Keratinocyte (primary cell): ENCODE results near the gene CTH. TPM values are rescaled to one million over a fixed set of nuclear protein-coding genes. Genes with fewer than 3 reads are reported as not detected.

ENCODE experiments used
- DNase-seq: peaks from one replicate; pipeline ENCODE4 v3.0.0-alpha.2; 2011; ENCODE audit warnings: low read depth, missing footprints, low spot score
- FAIRE-seq: peaks from 2 replicates; lab custom pipeline; 2011; peaks lifted over from hg19 to GRCh38; lab: Jason Lieb, UNC
- H2AFZ ChIP-seq: 2 replicates; pipeline ENCODE4 v1.6.0; 2012; ENCODE audit warnings: low read length, control low read depth, inconsistent platforms; ENCODE audit not compliant: control insufficient read depth
- H3K27ac ChIP-seq: 2 replicates; pipeline ENCODE4 v1.5.1; 2011; ENCODE audit warnings: low read length; ENCODE audit not compliant: control insufficient read depth, insufficient read depth
- H3K27me3 ChIP-seq: 3 replicates; pipeline ENCODE4 v1.6.0; 2011; ENCODE audit warnings: low read length; ENCODE audit not compliant: control insufficient read depth, insufficient read depth; ENCODE audit errors: extremely low read depth
- H3K36me3 ChIP-seq, 2 experiments: 2 replicates in 1 of 2; 3 replicates in 1 of 2; pipeline ENCODE4 v1.5.1; 2011; ENCODE audit warnings: low read length in 2 of 2, mild to moderate bottlenecking in 1 of 2; ENCODE audit not compliant: control insufficient read depth in 2 of 2, insufficient read depth in 2 of 2; ENCODE audit errors: extremely low read depth in 1 of 2
- H3K4me1 ChIP-seq: 3 replicates; pipeline ENCODE4 v1.5.1; 2011; ENCODE audit warnings: low read length; ENCODE audit not compliant: control insufficient read depth, insufficient read depth; ENCODE audit errors: extremely low read depth
- H3K4me2 ChIP-seq: 3 replicates; pipeline ENCODE4 v1.6.0; 2011; ENCODE audit warnings: low read depth, low read length; ENCODE audit not compliant: control insufficient read depth, insufficient read depth; ENCODE audit errors: extremely low read depth
- H3K4me3 ChIP-seq, 3 experiments: fragments of 200-600 bp in 1 of 3; sonication (generic) in 1 of 3; 2 replicates in 2 of 3; 3 replicates in 1 of 3; pipeline ENCODE4 v1.5.1; 2011 to 2016; ENCODE audit warnings: low read length in 3 of 3, mild to moderate bottlenecking in 3 of 3, control low read depth in 2 of 3, inconsistent platforms in 1 of 3, low read depth in 1 of 3, mixed read lengths in 1 of 3, mixed run types in 1 of 3, moderate library complexity in 1 of 3; ENCODE audit not compliant: control insufficient read depth in 2 of 3, insufficient read depth in 2 of 3; ENCODE audit errors: extremely low read depth in 1 of 3
- H3K79me2 ChIP-seq: 2 replicates; pipeline ENCODE4 v1.6.0; 2012; ENCODE audit warnings: low read length; ENCODE audit not compliant: control insufficient read depth, insufficient read depth
- H3K9ac ChIP-seq: 3 replicates; pipeline ENCODE4 v1.6.0; 2011; ENCODE audit warnings: low read length; ENCODE audit not compliant: control insufficient read depth, insufficient read depth; ENCODE audit errors: extremely low read depth
- H3K9me1 ChIP-seq: 3 replicates; pipeline ENCODE4 v1.6.0; 2011; ENCODE audit warnings: low read length; ENCODE audit not compliant: control insufficient read depth, insufficient read depth; ENCODE audit errors: extremely low read depth
- H3K9me3 ChIP-seq: 2 replicates; pipeline ENCODE4 v1.5.1; 2012; ENCODE audit warnings: low read depth, low read length; ENCODE audit not compliant: control insufficient read depth
- H4K20me1 ChIP-seq: 3 replicates; pipeline ENCODE4 v1.6.0; 2011; ENCODE audit warnings: low read length; ENCODE audit not compliant: control insufficient read depth, insufficient read depth; ENCODE audit errors: extremely low read depth
- CTCF ChIP-seq, 3 experiments: IDR thresholded peaks in 1 of 3; conservative IDR thresholded peaks in 1 of 3; optimal IDR thresholded peaks in 1 of 3; 2 replicates in 2 of 3; 3 replicates in 1 of 3; pipeline versions ENCODE3 to v1.5.1; 2011; ENCODE audit warnings: low read length in 3 of 3, mild to moderate bottlenecking in 3 of 3, moderate library complexity in 2 of 3, control low read depth in 1 of 3, inconsistent platforms in 1 of 3; ENCODE audit not compliant: insufficient read depth in 2 of 3; ENCODE audit errors: extremely low read depth in 1 of 3
- EZH2 ChIP-seq: IDR thresholded peaks from one replicate; pipeline ENCODE4 v1.6.1; 2012; ENCODE audit warnings: inconsistent platforms, mild to moderate bottlenecking, low read length, moderate library complexity
- dilution Hi-C: fragments of 300-500 bp; cut with MboI; formaldehyde crosslinking; loops from one replicate; pipeline ENCODE4 v1.7.0; 2020; ENCODE audit warnings: low sequenced_read_pairs; ENCODE audit not compliant: extremely low pct_ligation_motif_present
- polyA plus RNA-seq, 5 experiments: library from polyadenylated mRNA; depleted of rRNA in 3 of 5; stranded (reverse) in 3 of 5; stranded (forward) in 1 of 5; unstranded in 1 of 5; fragments of >200 nt; gene quantifications; 1 replicate in 1 of 5; 2 replicates in 3 of 5; 3 replicates in 1 of 5; pipeline versions ENCODE4 v1.2.1 to v1.2.3, GENCODE V29; 2011 to 2012; ENCODE audit warnings: missing spikeins in 2 of 5, low read depth in 1 of 5, low replicate concordance in 1 of 5

The CTH gene
- polyA plus RNA-seq, 1 donor (not counting 4 experiments of a cell fraction or from before 2014, with no cell fraction given), result 5.0 TPM

- Histone ChIP-seq H3K36me3 (no peaks in the 10 kb centered on the region), H3K4me2 (peak overlapping the region; percentile 67), H3K4me1 (peaks cover 21% of the 10 kb centered on the region), H3K27ac (peak overlapping the region; percentile 66), H2AFZ (peak overlapping the region; percentile 76), H3K4me3 (peak overlapping the region in 1 of 3 experiments; percentile 0), H4K20me1 (no peaks in the 10 kb centered on the region), H3K9me1 (no peaks in the 10 kb centered on the region), H3K9me3 (no peaks in the 10 kb centered on the region), H3K9ac (no peak overlapping the region), H3K79me2 (no peaks in the 10 kb centered on the region), H3K27me3 (no peaks in the 10 kb centered on the region)
- TF ChIP-seq EZH2, result no peak
- TF ChIP-seq CTCF (optimal IDR thresholded peaks at IDR 0.05 in 1 of 3, IDR thresholded peaks at IDR 0.05 in 1 of 3, conservative IDR thresholded peaks at IDR 0.05 in 1 of 3; ENCODE audit: extremely low read depth in 1 of 3, insufficient read depth in 2 of 3, low read length in 3 of 3), result no peak
- DNase-seq (peak; percentile 62), FAIRE-seq (peak; percentile 93)
- dilution Hi-C loops, result no loop called here
These were observed 15.4 kb downstream of the CTH start for GRCh38 chr1:70426154-70427131.

DNA sequence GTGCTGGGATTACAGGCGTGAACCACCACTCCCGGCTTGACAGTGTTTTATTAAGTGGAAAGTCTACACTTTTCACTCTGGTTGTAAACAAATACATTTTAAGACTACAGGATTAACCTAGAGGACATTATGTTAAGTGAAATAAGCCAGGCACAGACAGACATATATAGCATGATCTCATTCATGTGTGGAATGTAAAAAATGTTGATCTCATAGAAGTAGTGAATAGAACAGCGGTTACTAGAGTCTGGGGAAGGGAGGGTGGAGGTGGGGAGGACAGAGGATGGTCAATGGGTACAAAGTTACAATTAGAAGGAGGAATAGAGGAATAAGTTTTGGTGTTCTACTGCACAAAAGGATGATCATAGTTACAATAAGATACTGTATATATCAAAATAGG is 16.9 kb downstream of the CTH start:
- TF ChIP-seq EZH2 (no peak), CTCF (optimal IDR thresholded peaks at IDR 0.05 in 1 of 3, IDR thresholded peaks at IDR 0.05 in 1 of 3, conservative IDR thresholded peaks at IDR 0.05 in 1 of 3; ENCODE audit: extremely low read depth in 1 of 3, insufficient read depth in 2 of 3, low read length in 3 of 3) (no peak)
- Histone ChIP-seq H3K4me3 (no peak overlapping the region), H3K27me3 (no peaks in the 10 kb centered on the region), H3K27ac (no peak overlapping the region), H4K20me1 (no peaks in the 10 kb centered on the region), H3K9me1 (no peaks in the 10 kb centered on the region), H2AFZ (no peak overlapping the region), H3K79me2 (no peaks in the 10 kb centered on the region), H3K4me1 (peaks cover 21% of the 10 kb centered on the region), H3K4me2 (no peak overlapping the region), H3K9me3 (no peaks in the 10 kb centered on the region), H3K36me3 (peaks cover 0 to 3% of the 10 kb centered on the region in 2 experiments), H3K9ac (no peak overlapping the region)
- FAIRE-seq, result no peak
- dilution Hi-C loops, result no loop called here
- no peak for DNase-seq
